Colonic mucosa (tissue), 4 donors: ENCODE data around the gene GRID1. TPM values are rescaled to one million over a fixed set of nuclear protein-coding genes. Genes with fewer than 3 reads are reported as not detected.

Source experiments
- DNase-seq: peaks from one replicate; pipeline ENCODE4 v3.0.0-alpha.2; 2020
- H3K27ac ChIP-seq: fragments of 200-600 bp; one replicate; pipeline ENCODE4 v1.8.0; 2021
- H3K27me3 ChIP-seq: fragments of 200-600 bp; one replicate; pipeline ENCODE4 v1.8.0; 2021
- H3K36me3 ChIP-seq: fragments of 200-600 bp; one replicate; pipeline ENCODE4 v1.8.0; 2021
- H3K4me1 ChIP-seq: fragments of 200-600 bp; one replicate; pipeline ENCODE4 v1.8.0; 2021; ENCODE audit warnings: mild to moderate bottlenecking
- H3K4me3 ChIP-seq: fragments of 200-600 bp; one replicate; pipeline ENCODE4 v1.8.0; 2021
- H3K9ac ChIP-seq, 2 donors: one replicate each; pipeline ENCODE4 v1.7.0; 2013; ENCODE audit warnings: control low read depth in 2 of 2, low read depth in 2 of 2, low read length in 2 of 2
- H3K9me3 ChIP-seq: fragments of 200-600 bp; one replicate; pipeline ENCODE4 v1.8.0; 2021
- intact Hi-C: fragments of 100-400 bp; cut with DNase I; formaldehyde crosslinking; loops from one replicate; pipeline ENCODE4 v1.14.1; 2022
- total RNA-seq, 2 donors: library from RNA; stranded (reverse); fragmentation: NEBNext Ultra II Directional in 1 of 2; extraction: Animal tissue kit (Norgen Biotek cat#: 25700) in 1 of 2; gene quantifications; one replicate each; pipeline ENCODE4 v1.2.1, GENCODE V29; 2021
- TF ChIP-seq, protein P1 (sequence below): fragments of 200-600 bp; IDR thresholded peaks from one replicate; pipeline ENCODE4 v1.8.0; 2022; ENCODE audit warnings: antibody characterized with exemption, mild to moderate bottlenecking
- donor health status: healthy.
- donor health status: DM: no; HTN: no; CAD: no.
- donor health status: DM: no; HTN: no; CAD: no.

Gene GRID1
- total RNA-seq, 2 donors from 2014 or later: 0.30 to 0.37 TPM

DNA sequence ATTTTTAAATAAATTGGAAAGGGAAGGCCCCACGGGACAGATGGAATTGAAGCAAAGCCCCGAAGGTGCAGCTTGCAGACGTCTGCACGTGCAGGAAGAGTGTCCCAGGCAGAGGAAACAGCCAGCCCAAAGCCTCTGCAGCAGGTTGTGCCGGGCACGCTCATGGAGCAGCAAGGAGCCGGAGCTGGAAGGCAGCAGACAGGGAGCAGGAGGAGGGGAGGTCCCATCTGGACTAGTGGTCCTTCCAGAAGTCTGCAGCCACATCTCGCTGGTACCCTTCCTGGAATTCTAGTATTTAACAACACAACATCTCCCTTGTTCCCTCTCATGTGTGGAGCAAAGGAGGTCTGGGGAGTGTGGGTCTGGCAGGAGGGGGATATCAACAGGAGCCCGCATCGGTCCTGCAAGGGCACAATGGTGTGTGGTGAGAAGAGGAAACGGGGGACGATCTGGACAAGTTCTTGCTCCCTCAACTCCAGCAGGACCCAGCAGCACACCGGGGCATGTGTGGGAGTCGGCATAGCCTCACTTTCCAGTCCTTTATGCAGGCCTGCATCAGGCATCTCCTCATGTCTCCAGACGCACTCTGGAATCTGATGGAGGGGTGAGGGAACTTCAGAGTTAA lies 169.3 kb downstream of the GRID1 start:
- Histone ChIP-seq H3K9ac (no peak overlapping the region), H3K36me3 (no peaks in the 10 kb centered on the region), H3K27ac (no peak overlapping the region), H3K9me3 (no peaks in the 10 kb centered on the region), H3K27me3 (no peaks in the 10 kb centered on the region), H3K4me3 (no peak overlapping the region), H3K4me1 (no peaks in the 10 kb centered on the region)
- TF ChIP-seq, protein P1, sequence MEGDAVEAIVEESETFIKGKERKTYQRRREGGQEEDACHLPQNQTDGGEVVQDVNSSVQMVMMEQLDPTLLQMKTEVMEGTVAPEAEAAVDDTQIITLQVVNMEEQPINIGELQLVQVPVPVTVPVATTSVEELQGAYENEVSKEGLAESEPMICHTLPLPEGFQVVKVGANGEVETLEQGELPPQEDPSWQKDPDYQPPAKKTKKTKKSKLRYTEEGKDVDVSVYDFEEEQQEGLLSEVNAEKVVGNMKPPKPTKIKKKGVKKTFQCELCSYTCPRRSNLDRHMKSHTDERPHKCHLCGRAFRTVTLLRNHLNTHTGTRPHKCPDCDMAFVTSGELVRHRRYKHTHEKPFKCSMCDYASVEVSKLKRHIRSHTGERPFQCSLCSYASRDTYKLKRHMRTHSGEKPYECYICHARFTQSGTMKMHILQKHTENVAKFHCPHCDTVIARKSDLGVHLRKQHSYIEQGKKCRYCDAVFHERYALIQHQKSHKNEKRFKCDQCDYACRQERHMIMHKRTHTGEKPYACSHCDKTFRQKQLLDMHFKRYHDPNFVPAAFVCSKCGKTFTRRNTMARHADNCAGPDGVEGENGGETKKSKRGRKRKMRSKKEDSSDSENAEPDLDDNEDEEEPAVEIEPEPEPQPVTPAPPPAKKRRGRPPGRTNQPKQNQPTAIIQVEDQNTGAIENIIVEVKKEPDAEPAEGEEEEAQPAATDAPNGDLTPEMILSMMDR: no peak
- no peak for DNase-seq
- intact Hi-C loops: no loop called here

DNA sequence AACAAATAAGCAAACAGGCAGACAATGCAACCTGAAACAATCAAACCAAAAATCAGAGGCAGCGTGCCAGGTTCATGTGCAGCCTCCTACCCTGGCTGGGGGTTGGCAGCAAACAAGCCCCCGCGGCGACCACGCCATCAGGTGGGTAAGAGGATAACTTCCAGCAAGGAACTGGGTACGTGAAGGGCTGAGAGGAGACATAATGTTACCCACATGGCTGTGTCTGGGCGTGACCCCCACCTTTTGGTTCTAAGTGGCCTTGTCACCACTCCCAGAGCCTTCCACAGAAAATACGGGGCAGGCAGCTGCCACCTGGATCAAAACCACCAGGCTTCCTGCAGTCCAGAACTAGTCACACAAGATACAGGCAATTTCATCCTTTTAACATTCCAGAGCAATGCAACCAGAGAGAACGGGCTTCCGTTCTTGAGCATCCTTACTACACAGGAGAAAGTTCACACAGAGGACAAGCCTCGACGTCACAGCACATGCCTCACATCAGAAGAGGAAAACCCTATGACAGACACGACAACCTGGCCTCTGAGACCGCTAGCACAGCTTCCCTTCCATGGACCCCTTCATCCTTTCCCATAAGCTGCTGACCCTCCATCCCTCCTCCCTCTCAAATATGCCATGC lies 171.0 kb downstream of the GRID1 start:
- no peaks in the 10 kb centered on the region for H3K9me3 ChIP-seq
- no peak overlapping the region for H3K4me3 ChIP-seq
- H3K27ac ChIP-seq: no peak overlapping the region
- H3K36me3 ChIP-seq: no peaks in the 10 kb centered on the region
- no peaks in the 10 kb centered on the region for H3K27me3 ChIP-seq
- H3K9ac ChIP-seq: no peak overlapping the region
- DNase-seq: no peak
- H3K4me1 ChIP-seq: no peaks in the 10 kb centered on the region
- intact Hi-C loops: no loop called here
- TF ChIP-seq, protein P1: no peak

DNA sequence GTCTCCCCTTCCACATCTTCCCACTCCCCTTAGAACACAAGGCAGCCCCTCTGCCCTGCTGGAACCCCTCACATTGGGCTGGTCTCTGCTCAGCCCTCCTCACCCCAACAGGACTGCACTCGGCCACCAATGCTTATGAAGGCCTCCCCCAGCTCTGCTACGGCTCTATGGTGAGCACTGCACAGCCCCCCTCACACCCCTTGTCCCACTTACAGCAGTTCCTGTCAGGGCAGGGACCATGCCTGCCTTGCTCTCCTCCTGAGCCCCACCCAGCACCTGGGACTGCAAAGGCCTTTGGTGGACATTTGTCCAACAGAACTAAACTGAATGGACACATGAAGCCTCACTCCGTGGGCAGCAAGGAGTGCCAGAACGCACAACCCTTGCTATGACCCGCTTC lies 171.9 kb downstream of the GRID1 start:
- Histone ChIP-seq H3K27me3 (no peaks in the 10 kb centered on the region), H3K9me3 (no peaks in the 10 kb centered on the region), H3K9ac (no peak overlapping the region), H3K4me3 (no peak overlapping the region), H3K36me3 (no peaks in the 10 kb centered on the region), H3K4me1 (no peaks in the 10 kb centered on the region), H3K27ac (no peak overlapping the region)
- TF ChIP-seq, protein P1: no peak
- DNase-seq: no peak
- intact Hi-C loops: no loop called here

DNA sequence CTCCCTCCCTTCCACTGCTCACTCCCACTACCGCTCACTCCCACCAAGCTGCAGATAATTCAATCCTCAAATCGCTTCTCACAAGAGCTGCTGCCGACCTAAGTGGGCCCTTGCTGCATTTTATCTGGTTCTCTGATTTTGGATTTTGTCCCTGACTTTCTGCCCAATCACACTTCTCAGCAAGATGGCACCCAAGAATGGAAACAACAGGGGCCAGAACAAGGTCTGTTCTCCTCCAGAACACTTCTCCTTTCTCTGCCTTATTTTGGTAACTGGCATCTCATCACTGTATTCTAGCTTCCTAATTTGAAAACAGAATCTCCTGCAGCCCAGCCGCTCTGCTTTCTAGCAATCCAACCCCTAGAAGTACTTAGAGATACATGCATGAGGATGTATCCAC lies 172.8 kb downstream of the GRID1 start:
- Histone ChIP-seq H3K36me3 (no peaks in the 10 kb centered on the region), H3K27me3 (no peaks in the 10 kb centered on the region), H3K4me3 (no peak overlapping the region), H3K9me3 (no peaks in the 10 kb centered on the region), H3K4me1 (no peaks in the 10 kb centered on the region), H3K9ac (no peak overlapping the region), H3K27ac (no peak overlapping the region)
- TF ChIP-seq, protein P1: no peak
- intact Hi-C loops: no loop called here
- DNase-seq: no peak

DNA sequence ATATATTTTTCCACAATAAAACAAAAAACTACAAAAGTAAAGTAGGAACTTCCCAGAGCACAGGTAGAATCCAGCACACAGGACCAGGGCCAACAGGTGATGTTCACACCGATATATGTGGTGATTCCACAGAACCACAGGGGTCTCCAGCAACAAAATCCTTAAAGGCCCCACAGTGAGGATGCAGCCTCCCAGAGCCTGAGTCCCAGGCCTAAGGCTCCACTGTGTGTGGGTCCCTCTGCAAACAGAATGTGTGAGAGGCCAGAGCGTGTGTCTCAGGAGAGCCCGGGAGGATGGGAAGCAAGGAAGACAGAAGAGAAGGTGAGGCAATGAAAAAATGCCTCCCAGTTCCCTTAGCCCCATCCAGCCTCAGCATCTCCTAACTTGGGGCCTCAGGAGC lies 173.9 kb downstream of the GRID1 start:
- intact Hi-C loops: no loop called here
- Histone ChIP-seq H3K9me3 (no peaks in the 10 kb centered on the region), H3K36me3 (no peaks in the 10 kb centered on the region)

More for the DNA sequence above, 173.9 kb downstream of the GRID1 start:
- DNase-seq: no peak
- Histone ChIP-seq H3K27me3 (no peaks in the 10 kb centered on the region), H3K9ac (no peak overlapping the region), H3K4me3 (no peak overlapping the region), H3K27ac (no peak overlapping the region), H3K4me1 (no peaks in the 10 kb centered on the region)
- TF ChIP-seq, protein P1: no peak
